Measurements from ENCODE around the gene CEMIP. TPM values are rescaled to one million over a fixed set of nuclear protein-coding genes. Genes with fewer than 3 reads are reported as not detected.

CEMIP gene
- total RNA-seq, 1 donor from 2014 or later = 3.6 TPM

DNA sequence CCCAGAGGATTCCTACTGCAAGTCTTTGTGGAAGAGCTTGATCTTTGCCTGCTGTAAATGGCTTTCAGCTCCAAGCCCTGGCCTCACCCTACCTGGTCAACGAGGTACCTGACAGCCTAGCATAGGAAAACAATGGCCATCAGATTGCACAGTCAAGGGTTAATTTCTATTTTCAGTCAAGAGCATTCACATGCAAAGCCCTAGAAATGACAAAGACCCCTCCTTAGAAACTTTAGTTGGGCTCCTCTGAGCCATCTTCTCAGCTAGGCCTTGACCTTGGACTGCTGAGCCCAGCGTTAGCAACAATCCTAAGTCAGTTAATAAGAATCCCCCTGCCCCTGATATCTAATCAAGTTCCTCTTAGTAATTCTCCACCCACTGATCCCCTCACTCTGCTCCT, 192.0 kb downstream of the CEMIP start:
- Histone ChIP-seq H3K4me2 (ENCODE audit: low read length) (no peak overlapping the region), H2AFZ (ENCODE audit: low read depth, low read length) (no peak overlapping the region), H3K4me1 (ENCODE audit: insufficient read depth, low read length) (peaks cover 8% of the 10 kb centered on the region), H3K27me3 (ENCODE audit: insufficient read depth, low read length) (no peaks in the 10 kb centered on the region), H3K9ac (ENCODE audit: low read length) (no peak overlapping the region), H3K9me3 (ENCODE audit: insufficient read depth, low read depth, low read length) (no peaks in the 10 kb centered on the region), H4K20me1 (ENCODE audit: insufficient read depth, low read length) (peaks cover 38% of the 10 kb centered on the region), H3K36me3 (ENCODE audit: insufficient read depth, low read length) (peaks cover 3% of the 10 kb centered on the region), H3K27ac (ENCODE audit: low read depth, low read length) (no peak overlapping the region), H3K79me2 (ENCODE audit: insufficient read depth, low read length) (peaks cover 13% of the 10 kb centered on the region), H3K4me3 (ENCODE audit: insufficient read depth, low read depth, low read length) (no peak overlapping the region)
- peaks cover 14% of the 10 kb centered on the region for H3K4me1 Mint-ChIP-seq (ENCODE audit: low read depth, unreplicated experiment)
- no peaks in the 10 kb centered on the region for H3K27me3 Mint-ChIP-seq (ENCODE audit: low read depth, unreplicated experiment)
- TF ChIP-seq, protein P1, sequence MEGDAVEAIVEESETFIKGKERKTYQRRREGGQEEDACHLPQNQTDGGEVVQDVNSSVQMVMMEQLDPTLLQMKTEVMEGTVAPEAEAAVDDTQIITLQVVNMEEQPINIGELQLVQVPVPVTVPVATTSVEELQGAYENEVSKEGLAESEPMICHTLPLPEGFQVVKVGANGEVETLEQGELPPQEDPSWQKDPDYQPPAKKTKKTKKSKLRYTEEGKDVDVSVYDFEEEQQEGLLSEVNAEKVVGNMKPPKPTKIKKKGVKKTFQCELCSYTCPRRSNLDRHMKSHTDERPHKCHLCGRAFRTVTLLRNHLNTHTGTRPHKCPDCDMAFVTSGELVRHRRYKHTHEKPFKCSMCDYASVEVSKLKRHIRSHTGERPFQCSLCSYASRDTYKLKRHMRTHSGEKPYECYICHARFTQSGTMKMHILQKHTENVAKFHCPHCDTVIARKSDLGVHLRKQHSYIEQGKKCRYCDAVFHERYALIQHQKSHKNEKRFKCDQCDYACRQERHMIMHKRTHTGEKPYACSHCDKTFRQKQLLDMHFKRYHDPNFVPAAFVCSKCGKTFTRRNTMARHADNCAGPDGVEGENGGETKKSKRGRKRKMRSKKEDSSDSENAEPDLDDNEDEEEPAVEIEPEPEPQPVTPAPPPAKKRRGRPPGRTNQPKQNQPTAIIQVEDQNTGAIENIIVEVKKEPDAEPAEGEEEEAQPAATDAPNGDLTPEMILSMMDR (IDR thresholded peaks at IDR 0.05; ENCODE audit: insufficient read depth, low read depth, low read length) = no peak
- no peak for TF ChIP-seq EZH2 (IDR thresholded peaks at IDR 0.05; ENCODE audit: insufficient read depth, low read length)
- DNase-seq (ENCODE audit: low read depth) = no peak
- no peaks in the 10 kb centered on the region for H3K9me3 Mint-ChIP-seq (ENCODE audit: unreplicated experiment)
- H3K27ac Mint-ChIP-seq (ENCODE audit: unreplicated experiment) = no peak overlapping the region
- FAIRE-seq = no peak
- H3K36me3 Mint-ChIP-seq (ENCODE audit: low read depth, unreplicated experiment) = peaks cover 4% of the 10 kb centered on the region
- H3K4me3 Mint-ChIP-seq (ENCODE audit: unreplicated experiment) = no peak overlapping the region

DNA sequence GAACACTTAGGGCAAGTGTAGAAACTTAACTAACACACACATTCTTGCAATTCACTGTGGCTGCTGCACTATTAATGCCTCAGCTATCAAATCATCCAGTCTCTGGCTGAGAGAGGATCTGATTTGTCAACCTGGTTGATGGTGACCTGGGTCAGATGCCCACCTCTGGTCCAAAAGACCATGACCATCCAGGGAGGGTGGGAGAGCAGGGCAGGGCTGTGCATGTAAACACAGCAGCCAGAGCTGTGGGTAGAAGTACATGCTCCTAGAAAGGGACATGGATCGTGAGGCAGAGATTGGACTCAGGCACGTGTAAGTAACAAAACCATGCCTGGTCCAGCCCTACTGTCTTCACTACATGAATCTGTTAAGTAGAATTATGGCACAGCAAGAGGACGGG, 193.1 kb downstream of the CEMIP start:
- Histone ChIP-seq H3K79me2 (ENCODE audit: insufficient read depth, low read length) (peaks cover 23% of the 10 kb centered on the region), H3K4me1 (ENCODE audit: insufficient read depth, low read length) (peaks cover 8% of the 10 kb centered on the region), H3K4me3 (ENCODE audit: insufficient read depth, low read depth, low read length) (no peak overlapping the region), H3K27ac (ENCODE audit: low read depth, low read length) (no peak overlapping the region), H3K36me3 (ENCODE audit: insufficient read depth, low read length) (peaks cover 3% of the 10 kb centered on the region), H3K9ac (ENCODE audit: low read length) (no peak overlapping the region), H3K9me3 (ENCODE audit: insufficient read depth, low read depth, low read length) (no peaks in the 10 kb centered on the region), H2AFZ (ENCODE audit: low read depth, low read length) (no peak overlapping the region), H4K20me1 (ENCODE audit: insufficient read depth, low read length) (peaks cover 48% of the 10 kb centered on the region), H3K27me3 (ENCODE audit: insufficient read depth, low read length) (no peaks in the 10 kb centered on the region), H3K4me2 (ENCODE audit: low read length) (no peak overlapping the region)
- Mint-ChIP-seq H3K27ac (ENCODE audit: unreplicated experiment) (peak overlapping the region; percentile 14), H3K27me3 (ENCODE audit: low read depth, unreplicated experiment) (no peaks in the 10 kb centered on the region), H3K36me3 (ENCODE audit: low read depth, unreplicated experiment) (peaks cover 4% of the 10 kb centered on the region), H3K4me1 (ENCODE audit: low read depth, unreplicated experiment) (peaks cover 17% of the 10 kb centered on the region), H3K9me3 (ENCODE audit: unreplicated experiment) (no peaks in the 10 kb centered on the region), H3K4me3 (ENCODE audit: unreplicated experiment) (no peak overlapping the region)
- no peak for DNase-seq (ENCODE audit: low read depth)
- no peak for FAIRE-seq
- TF ChIP-seq EZH2 (IDR thresholded peaks at IDR 0.05; ENCODE audit: insufficient read depth, low read length) = no peak
- TF ChIP-seq, protein P1 (IDR thresholded peaks at IDR 0.05; ENCODE audit: insufficient read depth, low read depth, low read length) = no peak

DNA sequence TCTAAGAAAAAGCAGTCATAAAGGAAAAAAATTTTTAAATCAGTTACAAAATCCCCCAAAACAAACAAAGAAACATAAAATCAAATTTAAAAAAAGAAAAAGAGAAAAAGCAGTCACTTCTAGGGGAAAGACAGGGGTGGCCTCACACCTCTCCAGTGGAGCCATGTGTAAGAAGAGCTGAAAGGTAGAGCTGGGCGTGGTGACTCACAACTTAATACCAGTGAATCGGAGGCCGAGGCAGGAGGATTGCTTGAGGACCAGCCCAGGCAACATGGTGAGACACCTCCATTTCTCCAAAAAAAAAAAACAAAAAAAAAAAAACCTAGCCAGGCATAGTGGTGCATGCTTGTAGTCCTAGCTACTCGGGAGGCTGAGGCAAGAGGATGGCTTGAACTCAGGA, 195.7 kb downstream of the CEMIP start:
- FAIRE-seq (no peak), DNase-seq (ENCODE audit: low read depth) (no peak)
- Mint-ChIP-seq H3K36me3 (ENCODE audit: low read depth, unreplicated experiment) (peaks cover 16% of the 10 kb centered on the region), H3K27me3 (ENCODE audit: low read depth, unreplicated experiment) (no peaks in the 10 kb centered on the region), H3K4me3 (ENCODE audit: unreplicated experiment) (no peak overlapping the region), H3K27ac (ENCODE audit: unreplicated experiment) (no peak overlapping the region), H3K9me3 (ENCODE audit: unreplicated experiment) (no peaks in the 10 kb centered on the region), H3K4me1 (ENCODE audit: low read depth, unreplicated experiment) (peaks cover 24% of the 10 kb centered on the region)
- H3K4me1 ChIP-seq (ENCODE audit: insufficient read depth, low read length) = no peaks in the 10 kb centered on the region
- no peak for TF ChIP-seq EZH2 (IDR thresholded peaks at IDR 0.05; ENCODE audit: insufficient read depth, low read length)
- TF ChIP-seq, protein P1 (IDR thresholded peaks at IDR 0.05; ENCODE audit: insufficient read depth, low read depth, low read length) = no peak
- no peak overlapping the region for H3K4me3 ChIP-seq (ENCODE audit: insufficient read depth, low read depth, low read length)
- no peaks in the 10 kb centered on the region for H3K27me3 ChIP-seq (ENCODE audit: insufficient read depth, low read length)
- H3K36me3 ChIP-seq (ENCODE audit: insufficient read depth, low read length) = peaks cover 7% of the 10 kb centered on the region
- H3K9ac ChIP-seq (ENCODE audit: low read length) = no peak overlapping the region
- H3K27ac ChIP-seq (ENCODE audit: low read depth, low read length) = no peak overlapping the region
- no peaks in the 10 kb centered on the region for H3K9me3 ChIP-seq (ENCODE audit: insufficient read depth, low read depth, low read length)
- no peak overlapping the region for H2AFZ ChIP-seq (ENCODE audit: low read depth, low read length)
- H3K4me2 ChIP-seq (ENCODE audit: low read length) = no peak overlapping the region
- peaks cover 41% of the 10 kb centered on the region for H3K79me2 ChIP-seq (ENCODE audit: insufficient read depth, low read length)
- peaks cover 56% of the 10 kb centered on the region for H4K20me1 ChIP-seq (ENCODE audit: insufficient read depth, low read length)
